Endothelial cell of umbilical vein (primary cell): ENCODE data around the gene UST.

Experiments
- EZH2 ChIP-seq: IDR thresholded peaks from 2 replicates; pipeline ENCODE4 v1.6.1; 2012; ENCODE audit warnings: borderline replicate concordance, low read depth, mild to moderate bottlenecking, moderate library complexity, low read length, inconsistent platforms; ENCODE audit not compliant: severe bottlenecking
- GATA2 ChIP-seq: IDR thresholded peaks from 2 replicates; pipeline ENCODE4 v1.7.0; 2011; ENCODE audit warnings: low read depth, mild to moderate bottlenecking, moderate library complexity, mixed read lengths, low read length; ENCODE audit not compliant: insufficient read length, insufficient read depth
- POLR2AphosphoS5 ChIP-seq: IDR thresholded peaks from 2 replicates; pipeline ENCODE4 v1.6.1; 2012; ENCODE audit warnings: low read depth, mild to moderate bottlenecking, control low read depth, low read length, moderate library complexity; ENCODE audit not compliant: insufficient read depth
- TF ChIP-seq, protein P1 (sequence below), 2 donors: IDR thresholded peaks; 1 replicate in 1 of 2; 2 replicates in 1 of 2; pipeline ENCODE4 v1.5.1; 2011; ENCODE audit warnings: low read length in 2 of 2, mild to moderate bottlenecking in 2 of 2, moderate library complexity in 2 of 2, control low read depth in 1 of 2, inconsistent platforms in 1 of 2, low read depth in 1 of 2; ENCODE audit not compliant: insufficient read depth in 1 of 2; ENCODE audit errors: extremely low read depth in 1 of 2
- TF ChIP-seq, protein P2 (sequence below): IDR thresholded peaks from 2 replicates; pipeline ENCODE4 v1.6.1; 2011; ENCODE audit not compliant: insufficient read depth, insufficient read length

DNA sequence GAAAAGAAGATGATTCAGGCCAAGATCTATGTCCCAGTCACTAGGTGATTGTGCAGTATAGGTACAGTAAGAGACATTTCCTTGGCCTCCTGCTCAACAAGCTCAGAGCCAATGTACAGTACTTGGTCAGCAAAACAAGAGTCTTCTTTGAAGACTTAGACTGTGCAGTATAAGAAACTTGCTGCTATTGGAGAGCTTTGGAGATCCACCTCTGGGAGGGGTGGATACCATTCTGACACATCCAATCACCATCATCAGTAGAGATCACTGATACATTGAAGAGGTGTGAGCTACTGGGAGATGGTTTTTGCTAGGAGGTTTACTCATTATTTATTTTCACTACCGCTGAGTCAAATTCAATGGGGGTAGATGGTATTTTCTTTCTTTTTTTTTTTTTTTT lies 77.5 kb downstream of the UST start:
- TF ChIP-seq EZH2 (no peak), GATA2 (no peak), POLR2AphosphoS5 (no peak)
- TF ChIP-seq, protein P1, sequence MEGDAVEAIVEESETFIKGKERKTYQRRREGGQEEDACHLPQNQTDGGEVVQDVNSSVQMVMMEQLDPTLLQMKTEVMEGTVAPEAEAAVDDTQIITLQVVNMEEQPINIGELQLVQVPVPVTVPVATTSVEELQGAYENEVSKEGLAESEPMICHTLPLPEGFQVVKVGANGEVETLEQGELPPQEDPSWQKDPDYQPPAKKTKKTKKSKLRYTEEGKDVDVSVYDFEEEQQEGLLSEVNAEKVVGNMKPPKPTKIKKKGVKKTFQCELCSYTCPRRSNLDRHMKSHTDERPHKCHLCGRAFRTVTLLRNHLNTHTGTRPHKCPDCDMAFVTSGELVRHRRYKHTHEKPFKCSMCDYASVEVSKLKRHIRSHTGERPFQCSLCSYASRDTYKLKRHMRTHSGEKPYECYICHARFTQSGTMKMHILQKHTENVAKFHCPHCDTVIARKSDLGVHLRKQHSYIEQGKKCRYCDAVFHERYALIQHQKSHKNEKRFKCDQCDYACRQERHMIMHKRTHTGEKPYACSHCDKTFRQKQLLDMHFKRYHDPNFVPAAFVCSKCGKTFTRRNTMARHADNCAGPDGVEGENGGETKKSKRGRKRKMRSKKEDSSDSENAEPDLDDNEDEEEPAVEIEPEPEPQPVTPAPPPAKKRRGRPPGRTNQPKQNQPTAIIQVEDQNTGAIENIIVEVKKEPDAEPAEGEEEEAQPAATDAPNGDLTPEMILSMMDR (IDR thresholded peaks at IDR 0.05; ENCODE audit: extremely low read depth in 1 of 2, insufficient read depth in 1 of 2, low read depth in 1 of 2, low read length in 2 of 2), result no peak
- TF ChIP-seq, protein P2, sequence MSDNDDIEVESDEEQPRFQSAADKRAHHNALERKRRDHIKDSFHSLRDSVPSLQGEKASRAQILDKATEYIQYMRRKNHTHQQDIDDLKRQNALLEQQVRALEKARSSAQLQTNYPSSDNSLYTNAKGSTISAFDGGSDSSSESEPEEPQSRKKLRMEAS, result no peak
